Measurements from ENCODE around the gene PRKAR2A.
"Not testable (repeated sequence)": the region's sequence is repeated elsewhere in the genome, so short reads cannot be mapped to it uniquely, and the experiment has no call there.

The PRKAR2A gene

GRCh38 chr3:48778565-48778964 lies 69.1 kb downstream of the PRKAR2A start:
- not testable (repeated sequence) for DNase-seq (ENCODE audit: low read depth in 2 of 2)

DNA sequence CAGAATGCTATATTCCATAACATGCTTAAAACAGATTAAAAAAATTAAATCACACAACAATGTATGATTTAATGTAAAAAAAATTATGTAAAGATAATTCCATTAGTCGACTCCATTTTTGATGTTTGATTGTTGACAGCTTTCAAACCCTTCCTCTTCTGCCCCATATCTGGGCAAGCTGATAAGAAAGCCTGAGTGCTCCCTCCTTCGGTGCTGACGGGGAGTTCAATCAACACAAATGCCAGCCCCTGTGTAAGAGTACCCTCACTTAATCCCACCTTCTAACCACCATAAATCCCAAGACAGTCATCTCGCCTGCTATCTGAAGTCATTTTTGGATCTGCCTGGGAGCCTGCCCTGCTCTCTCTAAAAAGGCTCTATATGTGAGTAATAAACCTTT lies 70.8 kb downstream of the PRKAR2A start:
- DNase-seq (ENCODE audit: low read depth in 2 of 2) = no peak

GRCh38 chr3:48770192-48770502 lies 77.5 kb downstream of the PRKAR2A start:
- no peak for DNase-seq (ENCODE audit: low read depth in 2 of 2)

DNA sequence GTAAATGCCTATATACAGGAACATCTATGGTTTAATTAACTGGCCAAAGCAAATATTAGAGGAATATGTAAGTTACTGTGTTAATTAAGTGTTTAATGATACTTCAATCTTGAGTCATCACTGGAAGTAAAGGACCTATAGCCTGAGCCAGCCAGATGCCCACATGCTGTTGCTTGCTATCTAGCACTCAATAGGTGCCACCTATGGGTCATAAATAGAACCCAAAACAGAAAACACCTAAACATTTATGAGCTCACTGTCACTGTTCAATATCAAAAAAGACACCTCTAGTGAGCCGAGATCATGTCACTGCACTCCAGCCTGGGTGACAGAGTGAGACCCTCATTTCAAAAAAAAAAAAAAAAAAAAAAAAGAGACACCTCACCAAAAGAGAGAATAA lies 82.3 kb downstream of the PRKAR2A start:
- DNase-seq (ENCODE audit: low read depth in 2 of 2) = no peak

DNA sequence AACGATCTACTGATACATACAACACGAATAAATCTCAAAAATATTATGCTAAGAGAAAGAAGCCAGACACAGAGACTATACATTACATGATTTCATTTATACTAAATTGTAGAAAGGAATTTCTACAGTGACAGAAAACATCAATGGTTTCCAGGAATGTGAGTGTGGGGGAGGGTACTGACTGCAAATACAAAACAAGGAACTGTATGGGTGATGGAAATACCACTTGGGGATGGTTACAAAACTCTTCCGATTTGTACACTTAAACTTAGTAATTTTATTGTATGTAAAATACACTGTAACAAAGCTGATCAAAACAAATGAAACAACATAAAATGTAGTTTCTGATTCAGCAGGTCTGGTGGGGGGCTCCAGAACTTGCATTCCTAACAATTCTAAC lies 84.9 kb downstream of the PRKAR2A start:
- no peak for DNase-seq (ENCODE audit: low read depth in 2 of 2)

DNA sequence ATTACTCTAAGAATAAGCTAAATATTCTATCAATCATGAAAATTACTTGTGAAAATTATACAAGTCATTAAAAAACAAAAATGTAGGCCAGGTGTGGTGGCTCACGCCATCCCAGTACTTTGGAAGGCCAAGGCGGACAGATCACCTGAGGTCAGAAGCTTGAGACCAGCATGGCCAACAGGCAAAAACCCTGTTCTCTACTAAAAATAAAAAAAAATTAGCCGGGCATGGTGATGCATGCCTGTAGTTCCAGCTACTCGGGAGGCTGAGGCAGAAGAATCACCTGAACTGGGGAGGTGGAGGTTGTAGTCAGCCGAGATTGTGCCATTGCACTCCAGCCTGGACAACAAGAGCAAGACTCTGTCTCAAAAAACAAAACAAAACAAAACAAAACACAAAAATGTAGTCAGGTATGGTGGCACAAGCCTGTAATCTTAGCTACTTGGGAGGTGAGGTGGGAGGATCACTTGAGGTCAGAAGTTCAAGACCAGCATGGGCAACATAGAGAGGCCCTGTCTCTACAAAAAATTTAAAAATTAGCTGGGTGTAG lies 87.6 kb downstream of the PRKAR2A start:
- not testable (repeated sequence) for DNase-seq (ENCODE audit: low read depth in 2 of 2)

DNA sequence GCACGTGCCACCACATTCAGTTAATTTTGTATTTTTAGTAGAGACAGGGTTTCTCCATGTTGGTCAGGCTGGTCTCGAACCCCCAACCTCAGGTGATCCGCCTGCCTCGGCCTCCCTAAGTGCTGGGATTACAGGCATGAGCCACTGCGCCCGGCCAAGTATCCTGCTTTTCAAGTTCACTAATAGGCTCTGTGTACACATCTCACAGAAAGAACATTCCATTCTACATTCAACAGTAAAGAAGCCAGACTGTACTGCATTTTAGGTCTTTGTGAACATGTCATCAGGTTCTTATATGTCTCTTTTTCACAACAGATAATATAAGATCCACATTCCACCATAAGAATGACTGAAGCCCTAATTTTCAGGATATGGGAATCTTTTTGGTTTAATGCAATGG lies 88.1 kb downstream of the PRKAR2A start:
- DNase-seq (ENCODE audit: low read depth in 2 of 2) = not testable (repeated sequence)

DNA sequence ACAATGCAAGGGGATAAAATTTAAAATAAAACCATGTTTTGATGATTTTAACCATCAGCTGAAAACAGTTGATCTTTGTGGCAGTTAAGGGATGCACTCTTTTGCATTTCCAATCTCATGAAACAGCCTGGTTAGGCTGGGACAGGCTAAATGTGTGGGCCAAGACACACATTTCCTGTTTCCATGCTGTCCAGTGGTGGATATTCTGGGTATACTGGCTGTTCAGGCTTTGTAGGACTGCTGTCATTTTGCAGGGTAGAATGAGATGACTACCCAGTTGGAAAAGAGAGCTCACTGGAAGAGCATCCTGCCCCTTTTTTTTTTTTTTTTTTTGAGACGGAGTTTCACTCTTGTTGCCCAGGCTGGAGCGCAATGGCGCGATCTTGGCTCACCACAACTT lies 88.6 kb downstream of the PRKAR2A start:
- DNase-seq (ENCODE audit: low read depth in 2 of 2) = no peak

DNA sequence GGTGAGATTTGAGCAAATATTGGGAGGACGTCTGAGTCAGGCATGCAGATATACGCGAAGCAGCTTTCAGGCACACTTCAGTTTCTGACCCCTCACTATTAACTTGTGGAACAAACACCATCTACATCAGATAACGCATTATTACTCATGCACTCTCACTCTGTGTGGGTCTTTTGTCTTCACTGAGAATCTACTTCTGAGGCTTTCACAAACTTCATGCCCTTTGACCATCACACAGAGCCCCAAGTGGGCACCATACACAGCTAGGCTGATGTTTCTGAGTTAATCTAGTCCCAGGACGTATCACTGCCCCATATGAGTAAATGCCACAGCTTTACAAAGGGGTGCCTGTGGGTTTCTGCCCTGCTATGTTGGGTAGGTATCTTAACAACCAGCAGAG lies 91.0 kb downstream of the PRKAR2A start:
- DNase-seq (ENCODE audit: low read depth in 2 of 2) = no peak

- DNase-seq (ENCODE audit: low read depth in 2 of 2) = no peak
Measured at GRCh38 chr3:48750856-48751255, 96.8 kb downstream of the PRKAR2A start.

- DNase-seq (ENCODE audit: low read depth in 2 of 2) = no peak
Measured at GRCh38 chr3:48748754-48749153, 98.9 kb downstream of the PRKAR2A start.

DNA sequence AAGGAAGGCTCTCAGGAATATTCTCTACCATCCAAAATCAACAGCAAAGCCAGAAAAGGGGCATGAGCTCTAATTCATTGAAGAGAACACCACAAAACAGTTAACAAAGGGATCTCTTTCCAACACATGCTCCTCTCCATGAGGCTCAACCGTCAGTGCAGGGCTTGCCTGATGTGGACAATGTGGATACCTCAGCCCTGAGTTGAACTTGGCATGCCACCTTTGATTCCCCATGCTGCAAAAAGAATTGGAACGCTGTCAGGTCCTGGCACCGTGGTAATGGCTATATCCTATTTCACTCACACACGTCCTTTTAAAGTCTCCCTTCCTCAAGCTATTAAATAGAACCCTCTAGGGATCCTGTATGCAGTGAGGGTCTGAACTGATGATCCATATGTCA lies 100.0 kb downstream of the PRKAR2A start:
- no peak for DNase-seq (ENCODE audit: low read depth in 2 of 2)

DNA sequence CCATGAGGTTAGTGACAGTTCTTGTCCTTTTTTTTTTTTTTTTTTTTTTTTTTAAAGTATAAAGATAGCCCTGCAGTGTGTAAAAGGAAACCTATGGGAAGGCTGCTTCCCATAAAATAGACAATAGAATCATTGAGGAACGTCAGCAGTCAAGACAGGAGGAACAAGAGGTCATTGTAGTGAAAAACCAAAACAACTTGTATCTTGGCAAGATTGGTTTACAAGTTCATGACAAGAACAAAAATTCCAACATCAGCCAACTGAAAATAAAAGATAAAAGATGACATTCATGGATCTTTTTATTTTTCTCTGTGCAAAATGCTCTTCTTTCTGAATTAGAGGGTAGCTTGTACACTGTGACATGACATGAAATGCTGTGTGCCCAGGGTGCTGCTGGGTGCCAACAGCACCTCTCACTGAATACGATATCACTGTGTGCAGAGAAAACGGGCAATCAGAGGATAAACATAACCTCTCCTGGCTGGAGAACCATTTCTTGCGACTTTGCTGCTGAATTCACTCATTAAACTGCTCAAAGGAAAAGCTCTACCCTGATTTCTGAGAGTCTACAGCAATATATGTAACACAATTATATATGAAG lies 100.6 kb downstream of the PRKAR2A start:
- DNase-seq (ENCODE audit: low read depth in 2 of 2) = no peak

DNA sequence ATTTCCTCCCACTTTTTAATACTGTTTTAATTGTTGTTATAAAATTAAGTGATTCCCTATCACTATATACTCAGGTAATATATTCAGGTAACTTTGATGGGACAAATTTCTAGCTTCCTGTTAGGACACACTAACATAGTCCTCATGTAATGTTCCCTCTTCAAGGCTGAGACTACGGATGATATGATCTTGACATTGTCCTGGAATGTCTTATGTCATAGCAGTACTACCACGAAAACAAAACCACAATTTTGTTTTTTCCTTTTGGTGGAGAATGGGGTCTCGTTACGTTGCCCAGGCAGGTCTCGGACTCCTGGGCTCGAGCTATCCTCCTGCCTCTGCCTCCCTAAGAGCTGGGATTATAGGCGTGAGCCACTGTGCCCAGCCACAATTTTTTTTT lies 103.9 kb downstream of the PRKAR2A start:
- DNase-seq (ENCODE audit: low read depth in 2 of 2) = no peak

DNA sequence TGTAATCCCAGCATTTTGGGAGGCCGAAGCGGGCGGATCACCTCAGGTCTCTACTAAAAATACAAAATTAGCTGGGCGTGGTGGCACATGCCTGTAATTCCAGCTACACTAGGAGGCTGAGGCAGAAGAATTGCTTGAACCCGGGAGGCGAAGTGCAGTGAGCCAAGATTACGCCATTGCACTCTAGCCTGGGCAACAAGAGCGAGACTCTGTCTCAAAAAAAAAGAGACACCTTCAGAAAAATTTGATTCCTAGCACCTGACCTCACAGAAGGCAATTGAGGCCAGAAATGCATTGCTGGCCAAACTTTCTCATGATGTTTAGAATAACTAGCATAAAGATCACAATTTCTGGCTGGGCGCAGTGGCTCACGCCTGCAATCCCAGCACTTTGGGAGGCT lies 106.4 kb downstream of the PRKAR2A start:
- DNase-seq (ENCODE audit: low read depth in 2 of 2) = not testable (repeated sequence)

- DNase-seq (ENCODE audit: low read depth in 2 of 2) = peak in 1 of 2 donors; percentile 30
Measured at GRCh38 chr3:48739955-48740823, 107.5 kb downstream of the PRKAR2A start.

GRCh38 chr3:48739617-48739954 lies 108.1 kb downstream of the PRKAR2A start:
- DNase-seq (ENCODE audit: low read depth in 2 of 2) = no peak

GRCh38 chr3:48738926-48739616 lies 108.6 kb downstream of the PRKAR2A start:
- DNase-seq (ENCODE audit: low read depth in 2 of 2) = no peak

GRCh38 chr3:48738144-48738536 lies 109.5 kb downstream of the PRKAR2A start:
- DNase-seq (ENCODE audit: low read depth in 2 of 2) = no peak

- not testable (repeated sequence) for DNase-seq (ENCODE audit: low read depth in 2 of 2)
Measured at GRCh38 chr3:48735075-48735767, 112.5 kb downstream of the PRKAR2A start.

DNA sequence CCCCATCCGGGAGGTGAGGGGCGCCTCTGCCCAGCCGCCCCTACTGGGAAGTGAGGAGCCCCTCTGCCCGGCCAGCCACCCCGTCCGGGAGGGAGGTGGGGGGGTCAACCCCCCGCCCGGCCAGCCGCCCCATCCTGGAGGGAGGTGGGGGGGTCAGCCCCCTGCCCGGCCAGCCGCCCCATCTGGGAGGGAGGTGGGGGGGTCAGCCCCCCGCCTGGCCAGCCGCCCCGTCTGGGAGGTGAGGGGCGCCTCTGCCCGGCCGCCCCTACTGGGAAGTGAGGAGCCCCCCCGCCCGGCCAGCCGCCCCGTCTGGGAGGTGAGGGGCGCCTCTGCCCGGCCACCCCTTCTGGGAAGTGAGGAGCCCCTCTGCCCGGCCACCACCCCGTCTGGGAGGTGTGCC lies 113.1 kb downstream of the PRKAR2A start:
- DNase-seq (ENCODE audit: low read depth in 2 of 2) = not testable (repeated sequence)
